ENCODE data around the gene PDIA5. TPM values are rescaled to one million over a fixed set of nuclear protein-coding genes. Genes with fewer than 3 reads are reported as not detected.

PDIA5 gene
- total RNA-seq, 1 experiment from 2014 or later, result 41.5 TPM

DNA sequence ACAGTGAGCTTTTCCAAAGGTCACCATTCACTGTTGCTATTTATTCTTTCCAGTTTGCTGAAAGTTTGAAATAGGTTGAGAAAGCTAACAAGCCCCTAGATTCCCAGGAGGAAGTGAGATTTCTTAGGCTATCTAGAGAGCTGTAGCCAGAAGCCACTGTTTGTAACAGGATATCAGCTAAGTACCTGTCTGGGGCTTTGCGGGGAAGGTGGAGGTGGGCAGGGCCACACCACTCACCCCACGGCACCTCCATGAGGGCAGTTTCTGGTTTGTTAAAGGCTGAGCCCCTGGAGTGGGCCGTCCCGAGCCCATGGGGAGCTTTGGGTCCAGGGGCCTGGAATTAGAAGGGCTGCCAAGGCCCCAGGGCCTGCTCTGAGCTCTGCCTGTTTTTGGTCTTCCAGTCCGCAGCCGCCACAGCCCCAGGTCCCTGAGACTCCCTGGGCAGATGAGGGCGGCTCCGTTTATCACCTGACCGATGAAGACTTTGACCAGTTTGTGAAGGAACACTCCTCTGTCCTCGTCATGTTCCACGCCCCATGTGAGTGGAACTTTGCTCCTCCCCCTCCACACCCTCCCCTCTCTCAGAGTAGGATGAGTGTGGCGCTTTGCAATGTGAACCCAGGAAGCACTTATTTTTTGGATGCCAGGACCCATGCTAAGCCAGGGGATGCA lies 63.4 kb downstream of the PDIA5 start:
- POLR2A ChIA-PET, result no interaction called here

DNA sequence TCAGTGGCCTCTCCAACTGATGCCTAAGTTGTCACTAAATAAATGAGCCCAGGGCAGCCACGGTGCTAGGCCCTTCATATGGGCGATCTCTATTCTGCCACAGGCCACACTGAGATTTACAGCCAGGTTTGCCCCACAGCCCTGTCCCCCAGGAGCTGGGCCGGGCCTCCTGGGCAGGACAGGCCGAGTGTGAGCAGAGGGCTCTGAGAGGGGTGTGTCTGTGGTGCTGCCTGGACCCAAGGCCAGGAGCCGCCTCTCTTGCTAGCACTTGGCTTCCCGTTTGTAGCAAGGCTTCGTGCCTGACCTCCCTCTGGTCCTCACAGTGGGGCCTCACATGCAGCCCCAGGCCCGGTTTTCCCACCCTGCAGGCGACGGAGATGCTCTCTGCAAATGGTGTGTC lies 67.8 kb downstream of the PDIA5 start:
- ATAC-seq (no peak), DNase-seq (ENCODE audit: low spot score) (no peak)
- no peak overlapping the region for H3K4me3 Mint-ChIP-seq
- TF ChIP-seq ZNF232 (CRISPR knock-in tag; IDR thresholded peaks at IDR 0.05) (no peak), ZNF138 (CRISPR knock-in tag; conservative IDR thresholded peaks at IDR 0.05) (no peak), NR2C2 (CRISPR knock-in tag; IDR thresholded peaks at IDR 0.05) (no peak), NFATC4 (CRISPR knock-in tag; IDR thresholded peaks at IDR 0.05) (no peak), ETV6 (CRISPR knock-in tag; IDR thresholded peaks at IDR 0.05) (no peak), NR1H2 (CRISPR knock-in tag; IDR thresholded peaks at IDR 0.05) (no peak), CBFB (CRISPR knock-in tag; IDR thresholded peaks at IDR 0.05; ENCODE audit: low read depth) (no peak), GTF2I (CRISPR knock-in tag; conservative IDR thresholded peaks at IDR 0.05) (no peak), OVOL2 (CRISPR knock-in tag; IDR thresholded peaks at IDR 0.05; ENCODE audit: borderline replicate concordance) (no peak), ZNF219 (CRISPR knock-in tag; IDR thresholded peaks at IDR 0.05; ENCODE audit: borderline replicate concordance) (no peak)
- TF ChIP-seq, protein P1, sequence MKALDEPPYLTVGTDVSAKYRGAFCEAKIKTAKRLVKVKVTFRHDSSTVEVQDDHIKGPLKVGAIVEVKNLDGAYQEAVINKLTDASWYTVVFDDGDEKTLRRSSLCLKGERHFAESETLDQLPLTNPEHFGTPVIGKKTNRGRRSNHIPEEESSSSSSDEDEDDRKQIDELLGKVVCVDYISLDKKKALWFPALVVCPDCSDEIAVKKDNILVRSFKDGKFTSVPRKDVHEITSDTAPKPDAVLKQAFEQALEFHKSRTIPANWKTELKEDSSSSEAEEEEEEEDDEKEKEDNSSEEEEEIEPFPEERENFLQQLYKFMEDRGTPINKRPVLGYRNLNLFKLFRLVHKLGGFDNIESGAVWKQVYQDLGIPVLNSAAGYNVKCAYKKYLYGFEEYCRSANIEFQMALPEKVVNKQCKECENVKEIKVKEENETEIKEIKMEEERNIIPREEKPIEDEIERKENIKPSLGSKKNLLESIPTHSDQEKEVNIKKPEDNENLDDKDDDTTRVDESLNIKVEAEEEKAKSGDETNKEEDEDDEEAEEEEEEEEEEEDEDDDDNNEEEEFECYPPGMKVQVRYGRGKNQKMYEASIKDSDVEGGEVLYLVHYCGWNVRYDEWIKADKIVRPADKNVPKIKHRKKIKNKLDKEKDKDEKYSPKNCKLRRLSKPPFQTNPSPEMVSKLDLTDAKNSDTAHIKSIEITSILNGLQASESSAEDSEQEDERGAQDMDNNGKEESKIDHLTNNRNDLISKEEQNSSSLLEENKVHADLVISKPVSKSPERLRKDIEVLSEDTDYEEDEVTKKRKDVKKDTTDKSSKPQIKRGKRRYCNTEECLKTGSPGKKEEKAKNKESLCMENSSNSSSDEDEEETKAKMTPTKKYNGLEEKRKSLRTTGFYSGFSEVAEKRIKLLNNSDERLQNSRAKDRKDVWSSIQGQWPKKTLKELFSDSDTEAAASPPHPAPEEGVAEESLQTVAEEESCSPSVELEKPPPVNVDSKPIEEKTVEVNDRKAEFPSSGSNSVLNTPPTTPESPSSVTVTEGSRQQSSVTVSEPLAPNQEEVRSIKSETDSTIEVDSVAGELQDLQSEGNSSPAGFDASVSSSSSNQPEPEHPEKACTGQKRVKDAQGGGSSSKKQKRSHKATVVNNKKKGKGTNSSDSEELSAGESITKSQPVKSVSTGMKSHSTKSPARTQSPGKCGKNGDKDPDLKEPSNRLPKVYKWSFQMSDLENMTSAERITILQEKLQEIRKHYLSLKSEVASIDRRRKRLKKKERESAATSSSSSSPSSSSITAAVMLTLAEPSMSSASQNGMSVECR (CRISPR knock-in tag; IDR thresholded peaks at IDR 0.05; ENCODE audit: borderline replicate concordance), result no peak
- TF ChIP-seq, protein P2, sequence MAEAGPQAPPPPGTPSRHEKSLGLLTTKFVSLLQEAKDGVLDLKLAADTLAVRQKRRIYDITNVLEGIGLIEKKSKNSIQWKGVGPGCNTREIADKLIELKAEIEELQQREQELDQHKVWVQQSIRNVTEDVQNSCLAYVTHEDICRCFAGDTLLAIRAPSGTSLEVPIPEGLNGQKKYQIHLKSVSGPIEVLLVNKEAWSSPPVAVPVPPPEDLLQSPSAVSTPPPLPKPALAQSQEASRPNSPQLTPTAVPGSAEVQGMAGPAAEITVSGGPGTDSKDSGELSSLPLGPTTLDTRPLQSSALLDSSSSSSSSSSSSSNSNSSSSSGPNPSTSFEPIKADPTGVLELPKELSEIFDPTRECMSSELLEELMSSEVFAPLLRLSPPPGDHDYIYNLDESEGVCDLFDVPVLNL (CRISPR knock-in tag; IDR thresholded peaks at IDR 0.05; ENCODE audit: borderline replicate concordance, low read depth), result no peak
- 0 out of 2 replicates have a peak, but pooled peaks cover 5% of the 10 kb centered on the region for H3K4me1 Mint-ChIP-seq
- H3K27me3 Mint-ChIP-seq (ENCODE audit: low read depth), result no peaks in the 10 kb centered on the region
- POLR2A ChIA-PET, result no interaction called here
- CTCF ChIA-PET, result interaction anchor here (0.5 to 0.6 kb wide), 3 partner anchors 107 to 1567 kb away, joined by 3 to 5 read pairs (median 4); partner anchors contain the start of gene SEMA5B
- no peak overlapping the region for H3K27ac Mint-ChIP-seq
- peaks cover 24% of the 10 kb centered on the region for H3K36me3 Mint-ChIP-seq
- no peaks in the 10 kb centered on the region for H3K9me3 Mint-ChIP-seq

More for the DNA sequence above, 63.4 kb downstream of the PDIA5 start:
- peaks cover 4% of the 10 kb centered on the region; the same call in 1 of the 2 replicates for H3K4me1 Mint-ChIP-seq
- H3K36me3 Mint-ChIP-seq, result peaks cover 30% of the 10 kb centered on the region
- H3K27me3 Mint-ChIP-seq (ENCODE audit: low read depth), result no peaks in the 10 kb centered on the region
- H3K4me3 Mint-ChIP-seq, result no peak overlapping the region
- H3K9me3 Mint-ChIP-seq, result no peaks in the 10 kb centered on the region
- TF ChIP-seq RELA (CRISPR knock-in tag; IDR thresholded peaks at IDR 0.05; ENCODE audit: borderline replicate concordance) (no peak), ELF4 (CRISPR knock-in tag; IDR thresholded peaks at IDR 0.05; ENCODE audit: low read depth) (no peak), JUN (CRISPR knock-in tag; IDR thresholded peaks at IDR 0.05) (no peak), OVOL2 (CRISPR knock-in tag; IDR thresholded peaks at IDR 0.05; ENCODE audit: borderline replicate concordance) (no peak), GTF2I (CRISPR knock-in tag; conservative IDR thresholded peaks at IDR 0.05) (no peak), JAZF1 (CRISPR knock-in tag; IDR thresholded peaks at IDR 0.05) (no peak), ZNF671 (CRISPR knock-in tag; IDR thresholded peaks at IDR 0.05) (no peak), SMAD4 (CRISPR knock-in tag; IDR thresholded peaks at IDR 0.05) (no peak), MXD4 (CRISPR knock-in tag; IDR thresholded peaks at IDR 0.05; ENCODE audit: borderline replicate concordance) (no peak), MYBL2 (CRISPR knock-in tag; IDR thresholded peaks at IDR 0.05) (no peak)
- TF ChIP-seq, protein P3, sequence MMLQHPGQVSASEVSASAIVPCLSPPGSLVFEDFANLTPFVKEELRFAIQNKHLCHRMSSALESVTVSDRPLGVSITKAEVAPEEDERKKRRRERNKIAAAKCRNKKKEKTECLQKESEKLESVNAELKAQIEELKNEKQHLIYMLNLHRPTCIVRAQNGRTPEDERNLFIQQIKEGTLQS (CRISPR knock-in tag; conservative IDR thresholded peaks at IDR 0.05), result no peak
- TF ChIP-seq, protein P2 (CRISPR knock-in tag; IDR thresholded peaks at IDR 0.05; ENCODE audit: borderline replicate concordance, low read depth), result no peak
- TF ChIP-seq, protein P1 (CRISPR knock-in tag; IDR thresholded peaks at IDR 0.05; ENCODE audit: borderline replicate concordance), result no peak
- CTCF ChIA-PET, result interaction anchor here (0.9 to 1.1 kb wide), 2 partner anchors 9 to 44 kb away, joined by 3 to 4 read pairs; no protein-coding TSS in a partner anchor
- H3K27ac Mint-ChIP-seq, result no peak overlapping the region; the same call in 1 of the 2 replicates
- no peak for ATAC-seq
- no peak for DNase-seq (ENCODE audit: low spot score)

All from WTC11 (cell line).